GM23338 (cell line): ENCODE data around the gene EPX. TPM values are rescaled to one million over a fixed set of nuclear protein-coding genes. Genes with fewer than 3 reads are reported as not detected.

Experiments used
- ATAC-seq: fragments of 200-7000 bp; cut with Tn5 transposase; 3 replicates; pipeline ENCODE4 v1.9.1; 2020
- DNase-seq: peaks from one replicate; pipeline ENCODE4 v3.0.0-alpha.2; 2015; ENCODE audit warnings: low spot score
- H2AFZ ChIP-seq: fragments of 200-600 bp; sonication (generic); 2 replicates; pipeline ENCODE4 v1.8.0; 2016; ENCODE audit warnings: antibody characterized with exemption, mild to moderate bottlenecking, moderate library complexity
- H3F3A ChIP-seq: fragments of 200-600 bp; sonication (generic); replicated peaks from 2 replicates; pipeline ENCODE4 v1.8.0; 2017; ENCODE audit warnings: antibody characterized with exemption, mixed run types, low read depth
- H3K27ac ChIP-seq: fragments of 200-600 bp; sonication (generic); 2 replicates; pipeline ENCODE4 v1.6.1; 2016; ENCODE audit warnings: low read depth
- H3K27me3 ChIP-seq: fragments of 200-600 bp; sonication (generic); 2 replicates; pipeline ENCODE4 v1.8.0; 2016; ENCODE audit warnings: mild to moderate bottlenecking, mixed run types, moderate library complexity; ENCODE audit not compliant: insufficient read depth
- H3K36me3 ChIP-seq: fragments of 200-600 bp; sonication (generic); 2 replicates; pipeline ENCODE4 v1.8.0; 2016; ENCODE audit warnings: mild to moderate bottlenecking; ENCODE audit not compliant: insufficient read depth
- H3K4me1 ChIP-seq: fragments of 200-600 bp; sonication (generic); 2 replicates; pipeline ENCODE4 v1.8.0; 2016; ENCODE audit warnings: mild to moderate bottlenecking, moderate library complexity; ENCODE audit not compliant: insufficient read depth
- H3K4me2 ChIP-seq: fragments of 200-600 bp; sonication (generic); 2 replicates; pipeline ENCODE4 v1.7.1; 2017; ENCODE audit warnings: mixed run types
- H3K4me3 ChIP-seq: fragments of 200-600 bp; sonication (generic); 2 replicates; pipeline ENCODE4 v1.6.1; 2016; ENCODE audit warnings: mixed run types
- H3K79me2 ChIP-seq: fragments of 200-600 bp; sonication (generic); replicated peaks from 2 replicates; pipeline ENCODE4 v1.8.0; 2017; ENCODE audit warnings: mild to moderate bottlenecking; ENCODE audit not compliant: insufficient read depth
- H3K9me2 ChIP-seq: fragments of 200-600 bp; sonication (generic); 2 replicates; pipeline ENCODE4 v1.8.0; 2017; ENCODE audit not compliant: insufficient read depth
- H4K20me1 ChIP-seq: fragments of 200-600 bp; sonication (generic); replicated peaks from 2 replicates; pipeline ENCODE4 v1.8.0; 2017; ENCODE audit warnings: mild to moderate bottlenecking; ENCODE audit not compliant: insufficient read depth
- H3K27ac Mint-ChIP-seq: 2 replicates; pipeline ENCODE4 v1.8.0; 2020; ENCODE audit warnings: inconsistent platforms, mild to moderate bottlenecking, moderate library complexity, mixed read lengths
- H3K27me3 Mint-ChIP-seq: 3 replicates; pipeline ENCODE4 v1.8.0; 2022; ENCODE audit warnings: low read depth, mild to moderate bottlenecking, moderate library complexity, mixed read lengths, inconsistent platforms; ENCODE audit not compliant: insufficient read depth, poor library complexity
- H3K36me3 Mint-ChIP-seq: 3 replicates; pipeline ENCODE4 v1.8.0; 2021; ENCODE audit warnings: low read depth, mild to moderate bottlenecking, inconsistent platforms, moderate library complexity, mixed read lengths
- H3K4me1 Mint-ChIP-seq: 3 replicates; pipeline ENCODE4 v1.8.0; 2020; ENCODE audit warnings: mild to moderate bottlenecking, inconsistent platforms, mixed read lengths
- H3K4me3 Mint-ChIP-seq: 3 replicates; pipeline ENCODE4 v1.8.0; 2021; ENCODE audit warnings: moderate library complexity, mild to moderate bottlenecking, inconsistent platforms, mixed read lengths
- H3K9me3 Mint-ChIP-seq: 3 replicates; pipeline ENCODE4 v1.8.0; 2020; ENCODE audit warnings: moderate library complexity, mild to moderate bottlenecking, inconsistent platforms, mixed read lengths
- EZH2 ChIP-seq: fragments of 200-600 bp; sonication (generic); IDR thresholded peaks from one replicate; pipeline ENCODE4 v1.8.0; 2017; ENCODE audit warnings: antibody characterized with exemption, mild to moderate bottlenecking, low read depth; ENCODE audit not compliant: unreplicated experiment
- EZH2phosphoT487 ChIP-seq: fragments of 200-600 bp; sonication (generic); IDR thresholded peaks from one replicate; pipeline ENCODE4 v1.8.1; 2018; ENCODE audit warnings: antibody characterized with exemption; ENCODE audit not compliant: unreplicated experiment
- JUNB ChIP-seq: IDR thresholded peaks from one replicate; pipeline ENCODE4 v1.6.1; 2016; ENCODE audit warnings: antibody characterized with exemption; ENCODE audit not compliant: unreplicated experiment
- NANOG ChIP-seq: IDR thresholded peaks from 2 replicates; pipeline ENCODE4 v1.6.1; 2016; ENCODE audit warnings: antibody characterized with exemption, borderline replicate concordance
- POLR2AphosphoS5 ChIP-seq: IDR thresholded peaks from 2 replicates; pipeline ENCODE4 v1.6.1; 2016; ENCODE audit warnings: antibody characterized with exemption, low read depth
- ZNF114 ChIP-seq: fragments of 250-450 bp; sonication (Bioruptor Pico); IDR thresholded peaks from 2 replicates; pipeline ENCODE4 v1.5.0; 2020; ENCODE audit warnings: mild to moderate bottlenecking, moderate library complexity
- ZNF331 ChIP-seq: fragments of 250-450 bp; sonication (Bioruptor Pico); IDR thresholded peaks from 2 replicates; pipeline ENCODE4 v1.5.0; 2020; ENCODE audit warnings: low read depth, mild to moderate bottlenecking, moderate library complexity
- polyA plus RNA-seq: library from polyadenylated mRNA; unstranded; fragments of >200 nt; fragmentation: Nextera tagmentation; extraction: Ambion mirVana; gene quantifications from 2 replicates; pipeline ENCODE4 v1.2.1, GENCODE V29; 2016
- total RNA-seq: library from RNA; depleted of rRNA; stranded (reverse); fragments of >200 nt; shearing (Covaris generic); gene quantifications from 2 replicates; pipeline ENCODE4 v1.2.3, GENCODE V29; 2014
- TF ChIP-seq, protein P1 (sequence below): IDR thresholded peaks from 2 replicates; pipeline ENCODE4 v1.6.1; 2016; ENCODE audit warnings: antibody characterized with exemption
- TF ChIP-seq, protein P2 (sequence below), 2 experiments: fragments of 200-600 bp in 1 of 2; sonication (generic) in 1 of 2; conservative IDR thresholded peaks; 2 replicates each; pipeline versions ENCODE4 v1.5.1 to v1.6.1; 2016 to 2017; ENCODE audit warnings: antibody characterized with exemption in 2 of 2, low read depth in 2 of 2, mild to moderate bottlenecking in 2 of 2, moderate library complexity in 1 of 2
- TF ChIP-seq, protein P3 (sequence below): fragments of 250-450 bp; sonication (Bioruptor Pico); IDR thresholded peaks from 2 replicates; pipeline ENCODE4 v1.5.0; 2020; ENCODE audit warnings: mild to moderate bottlenecking, moderate library complexity
- TF ChIP-seq, protein P4 (sequence below): IDR thresholded peaks from one replicate; pipeline ENCODE4 v1.6.1; 2018; ENCODE audit warnings: antibody characterized with exemption; ENCODE audit not compliant: unreplicated experiment

Gene EPX
- total and polyA plus RNA-seq, 2 experiments from 2014 or later: 0.10 TPM; not detected in 1

DNA sequence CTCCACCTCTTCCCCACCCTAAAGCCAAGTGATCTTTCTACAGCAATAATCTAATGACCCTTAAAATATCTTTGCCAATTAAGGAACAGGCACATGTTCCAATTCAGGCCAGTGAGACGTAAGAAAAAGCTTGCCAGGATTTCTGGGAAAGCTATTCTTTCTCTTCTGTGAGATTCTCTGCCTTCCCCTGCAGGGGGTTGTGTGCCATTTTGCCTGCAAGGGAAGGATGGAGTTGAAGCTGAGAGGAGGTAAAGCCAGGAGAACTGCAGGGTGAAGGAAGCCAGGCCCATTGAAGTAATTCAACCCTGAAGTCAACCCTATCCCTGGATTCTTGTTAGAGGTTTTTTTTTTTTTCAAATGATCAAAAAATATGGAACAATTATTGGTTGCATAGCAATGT lies 36.9 kb downstream of the EPX start (continued):
- TF ChIP-seq EZH2phosphoT487 (no peak), NANOG (no peak), EZH2 (no peak)
- TF ChIP-seq, protein P1, sequence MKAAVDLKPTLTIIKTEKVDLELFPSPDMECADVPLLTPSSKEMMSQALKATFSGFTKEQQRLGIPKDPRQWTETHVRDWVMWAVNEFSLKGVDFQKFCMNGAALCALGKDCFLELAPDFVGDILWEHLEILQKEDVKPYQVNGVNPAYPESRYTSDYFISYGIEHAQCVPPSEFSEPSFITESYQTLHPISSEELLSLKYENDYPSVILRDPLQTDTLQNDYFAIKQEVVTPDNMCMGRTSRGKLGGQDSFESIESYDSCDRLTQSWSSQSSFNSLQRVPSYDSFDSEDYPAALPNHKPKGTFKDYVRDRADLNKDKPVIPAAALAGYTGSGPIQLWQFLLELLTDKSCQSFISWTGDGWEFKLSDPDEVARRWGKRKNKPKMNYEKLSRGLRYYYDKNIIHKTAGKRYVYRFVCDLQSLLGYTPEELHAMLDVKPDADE: no peak

DNA sequence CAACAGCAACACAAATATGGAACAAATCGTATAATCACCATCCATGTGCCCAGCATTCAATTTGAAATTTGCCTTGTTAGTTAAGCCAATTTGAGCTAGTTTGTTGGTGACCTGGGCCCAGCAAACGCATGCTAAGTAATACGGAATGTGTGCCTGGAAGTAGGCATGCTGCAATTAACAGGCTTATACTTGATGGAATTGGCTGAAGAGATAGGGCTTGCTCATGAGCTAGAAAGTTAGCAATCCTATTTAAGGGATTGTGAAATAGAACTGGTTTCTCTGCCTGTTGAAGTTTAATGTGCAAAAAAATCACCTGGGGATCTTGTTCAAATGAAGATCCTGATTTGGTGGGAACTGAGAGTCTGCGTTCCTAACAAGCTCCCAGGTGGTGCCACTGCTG lies 37.4 kb downstream of the EPX start:
- no peak overlapping the region for H2AFZ ChIP-seq
- H3K4me3 Mint-ChIP-seq: no peak overlapping the region
- DNase-seq: no peak
- H3K36me3 ChIP-seq: no peaks in the 10 kb centered on the region
- 0 out of 2 replicates have a peak, but pooled peaks cover 6% of the 10 kb centered on the region for H3K9me2 ChIP-seq
- H3K27ac Mint-ChIP-seq: no peak overlapping the region
- H4K20me1 ChIP-seq: no peaks in the 10 kb centered on the region
- H3K27ac ChIP-seq: no peak overlapping the region
- H3K4me3 ChIP-seq: no peak overlapping the region
- peaks cover 3% of the 10 kb centered on the region; the same call in 1 of the 2 replicates for H3K4me1 ChIP-seq
- H3K27me3 ChIP-seq: peaks cover 18% of the 10 kb centered on the region; the same call in 1 of the 2 replicates
- H3K4me2 ChIP-seq: no peak overlapping the region
- H3K4me1 Mint-ChIP-seq: peaks cover 10% of the 10 kb centered on the region
- no peaks in the 10 kb centered on the region for H3F3A ChIP-seq
- H3K36me3 Mint-ChIP-seq: no peaks in the 10 kb centered on the region
- no peak for ATAC-seq
- no peaks in the 10 kb centered on the region for H3K79me2 ChIP-seq
- H3K27me3 Mint-ChIP-seq: no peaks in the 10 kb centered on the region
- peaks cover 4% of the 10 kb centered on the region; the same call in 2 of the 3 replicates for H3K9me3 Mint-ChIP-seq
- TF ChIP-seq ZNF331 (CRISPR knock-in tag) (no peak), ZNF114 (CRISPR knock-in tag) (no peak), EZH2phosphoT487 (no peak), POLR2AphosphoS5 (no peak), NANOG (no peak), JUNB (no peak)
- TF ChIP-seq, protein P2, sequence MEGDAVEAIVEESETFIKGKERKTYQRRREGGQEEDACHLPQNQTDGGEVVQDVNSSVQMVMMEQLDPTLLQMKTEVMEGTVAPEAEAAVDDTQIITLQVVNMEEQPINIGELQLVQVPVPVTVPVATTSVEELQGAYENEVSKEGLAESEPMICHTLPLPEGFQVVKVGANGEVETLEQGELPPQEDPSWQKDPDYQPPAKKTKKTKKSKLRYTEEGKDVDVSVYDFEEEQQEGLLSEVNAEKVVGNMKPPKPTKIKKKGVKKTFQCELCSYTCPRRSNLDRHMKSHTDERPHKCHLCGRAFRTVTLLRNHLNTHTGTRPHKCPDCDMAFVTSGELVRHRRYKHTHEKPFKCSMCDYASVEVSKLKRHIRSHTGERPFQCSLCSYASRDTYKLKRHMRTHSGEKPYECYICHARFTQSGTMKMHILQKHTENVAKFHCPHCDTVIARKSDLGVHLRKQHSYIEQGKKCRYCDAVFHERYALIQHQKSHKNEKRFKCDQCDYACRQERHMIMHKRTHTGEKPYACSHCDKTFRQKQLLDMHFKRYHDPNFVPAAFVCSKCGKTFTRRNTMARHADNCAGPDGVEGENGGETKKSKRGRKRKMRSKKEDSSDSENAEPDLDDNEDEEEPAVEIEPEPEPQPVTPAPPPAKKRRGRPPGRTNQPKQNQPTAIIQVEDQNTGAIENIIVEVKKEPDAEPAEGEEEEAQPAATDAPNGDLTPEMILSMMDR (conservative IDR thresholded peaks at IDR 0.05; ENCODE audit: low read depth in 2 of 2): no peak
- TF ChIP-seq, protein P3, sequence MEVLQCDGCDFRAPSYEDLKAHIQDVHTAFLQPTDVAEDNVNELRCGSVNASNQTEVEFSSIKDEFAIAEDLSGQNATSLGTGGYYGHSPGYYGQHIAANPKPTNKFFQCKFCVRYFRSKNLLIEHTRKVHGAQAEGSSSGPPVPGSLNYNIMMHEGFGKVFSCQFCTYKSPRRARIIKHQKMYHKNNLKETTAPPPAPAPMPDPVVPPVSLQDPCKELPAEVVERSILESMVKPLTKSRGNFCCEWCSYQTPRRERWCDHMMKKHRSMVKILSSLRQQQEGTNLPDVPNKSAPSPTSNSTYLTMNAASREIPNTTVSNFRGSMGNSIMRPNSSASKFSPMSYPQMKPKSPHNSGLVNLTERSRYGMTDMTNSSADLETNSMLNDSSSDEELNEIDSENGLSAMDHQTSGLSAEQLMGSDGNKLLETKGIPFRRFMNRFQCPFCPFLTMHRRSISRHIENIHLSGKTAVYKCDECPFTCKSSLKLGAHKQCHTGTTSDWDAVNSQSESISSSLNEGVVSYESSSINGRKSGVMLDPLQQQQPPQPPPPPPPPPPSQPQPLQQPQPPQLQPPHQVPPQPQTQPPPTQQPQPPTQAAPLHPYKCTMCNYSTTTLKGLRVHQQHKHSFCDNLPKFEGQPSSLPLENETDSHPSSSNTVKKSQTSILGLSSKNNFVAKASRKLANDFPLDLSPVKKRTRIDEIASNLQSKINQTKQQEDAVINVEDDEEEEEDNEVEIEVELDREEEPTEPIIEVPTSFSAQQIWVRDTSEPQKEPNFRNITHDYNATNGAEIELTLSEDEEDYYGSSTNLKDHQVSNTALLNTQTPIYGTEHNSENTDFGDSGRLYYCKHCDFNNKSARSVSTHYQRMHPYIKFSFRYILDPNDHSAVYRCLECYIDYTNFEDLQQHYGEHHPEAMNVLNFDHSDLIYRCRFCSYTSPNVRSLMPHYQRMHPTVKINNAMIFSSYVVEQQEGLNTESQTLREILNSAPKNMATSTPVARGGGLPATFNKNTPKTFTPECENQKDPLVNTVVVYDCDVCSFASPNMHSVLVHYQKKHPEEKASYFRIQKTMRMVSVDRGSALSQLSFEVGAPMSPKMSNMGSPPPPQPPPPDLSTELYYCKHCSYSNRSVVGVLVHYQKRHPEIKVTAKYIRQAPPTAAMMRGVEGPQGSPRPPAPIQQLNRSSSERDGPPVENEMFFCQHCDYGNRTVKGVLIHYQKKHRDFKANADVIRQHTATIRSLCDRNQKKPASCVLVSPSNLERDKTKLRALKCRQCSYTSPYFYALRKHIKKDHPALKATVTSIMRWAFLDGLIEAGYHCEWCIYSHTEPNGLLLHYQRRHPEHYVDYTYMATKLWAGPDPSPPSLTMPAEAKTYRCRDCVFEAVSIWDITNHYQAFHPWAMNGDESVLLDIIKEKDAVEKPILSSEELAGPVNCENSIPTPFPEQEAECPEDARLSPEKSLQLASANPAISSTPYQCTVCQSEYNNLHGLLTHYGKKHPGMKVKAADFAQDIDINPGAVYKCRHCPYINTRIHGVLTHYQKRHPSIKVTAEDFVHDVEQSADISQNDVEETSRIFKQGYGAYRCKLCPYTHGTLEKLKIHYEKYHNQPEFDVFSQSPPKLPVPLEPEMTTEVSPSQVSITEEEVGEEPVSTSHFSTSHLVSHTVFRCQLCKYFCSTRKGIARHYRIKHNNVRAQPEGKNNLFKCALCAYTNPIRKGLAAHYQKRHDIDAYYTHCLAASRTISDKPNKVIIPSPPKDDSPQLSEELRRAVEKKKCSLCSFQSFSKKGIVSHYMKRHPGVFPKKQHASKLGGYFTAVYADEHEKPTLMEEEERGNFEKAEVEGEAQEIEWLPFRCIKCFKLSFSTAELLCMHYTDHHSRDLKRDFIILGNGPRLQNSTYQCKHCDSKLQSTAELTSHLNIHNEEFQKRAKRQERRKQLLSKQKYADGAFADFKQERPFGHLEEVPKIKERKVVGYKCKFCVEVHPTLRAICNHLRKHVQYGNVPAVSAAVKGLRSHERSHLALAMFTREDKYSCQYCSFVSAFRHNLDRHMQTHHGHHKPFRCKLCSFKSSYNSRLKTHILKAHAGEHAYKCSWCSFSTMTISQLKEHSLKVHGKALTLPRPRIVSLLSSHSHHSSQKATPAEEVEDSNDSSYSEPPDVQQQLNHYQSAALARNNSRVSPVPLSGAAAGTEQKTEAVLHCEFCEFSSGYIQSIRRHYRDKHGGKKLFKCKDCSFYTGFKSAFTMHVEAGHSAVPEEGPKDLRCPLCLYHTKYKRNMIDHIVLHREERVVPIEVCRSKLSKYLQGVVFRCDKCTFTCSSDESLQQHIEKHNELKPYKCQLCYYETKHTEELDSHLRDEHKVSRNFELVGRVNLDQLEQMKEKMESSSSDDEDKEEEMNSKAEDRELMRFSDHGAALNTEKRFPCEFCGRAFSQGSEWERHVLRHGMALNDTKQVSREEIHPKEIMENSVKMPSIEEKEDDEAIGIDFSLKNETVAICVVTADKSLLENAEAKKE (CRISPR knock-in tag): no peak
- TF ChIP-seq, protein P1: no peak
- TF ChIP-seq, protein P4, sequence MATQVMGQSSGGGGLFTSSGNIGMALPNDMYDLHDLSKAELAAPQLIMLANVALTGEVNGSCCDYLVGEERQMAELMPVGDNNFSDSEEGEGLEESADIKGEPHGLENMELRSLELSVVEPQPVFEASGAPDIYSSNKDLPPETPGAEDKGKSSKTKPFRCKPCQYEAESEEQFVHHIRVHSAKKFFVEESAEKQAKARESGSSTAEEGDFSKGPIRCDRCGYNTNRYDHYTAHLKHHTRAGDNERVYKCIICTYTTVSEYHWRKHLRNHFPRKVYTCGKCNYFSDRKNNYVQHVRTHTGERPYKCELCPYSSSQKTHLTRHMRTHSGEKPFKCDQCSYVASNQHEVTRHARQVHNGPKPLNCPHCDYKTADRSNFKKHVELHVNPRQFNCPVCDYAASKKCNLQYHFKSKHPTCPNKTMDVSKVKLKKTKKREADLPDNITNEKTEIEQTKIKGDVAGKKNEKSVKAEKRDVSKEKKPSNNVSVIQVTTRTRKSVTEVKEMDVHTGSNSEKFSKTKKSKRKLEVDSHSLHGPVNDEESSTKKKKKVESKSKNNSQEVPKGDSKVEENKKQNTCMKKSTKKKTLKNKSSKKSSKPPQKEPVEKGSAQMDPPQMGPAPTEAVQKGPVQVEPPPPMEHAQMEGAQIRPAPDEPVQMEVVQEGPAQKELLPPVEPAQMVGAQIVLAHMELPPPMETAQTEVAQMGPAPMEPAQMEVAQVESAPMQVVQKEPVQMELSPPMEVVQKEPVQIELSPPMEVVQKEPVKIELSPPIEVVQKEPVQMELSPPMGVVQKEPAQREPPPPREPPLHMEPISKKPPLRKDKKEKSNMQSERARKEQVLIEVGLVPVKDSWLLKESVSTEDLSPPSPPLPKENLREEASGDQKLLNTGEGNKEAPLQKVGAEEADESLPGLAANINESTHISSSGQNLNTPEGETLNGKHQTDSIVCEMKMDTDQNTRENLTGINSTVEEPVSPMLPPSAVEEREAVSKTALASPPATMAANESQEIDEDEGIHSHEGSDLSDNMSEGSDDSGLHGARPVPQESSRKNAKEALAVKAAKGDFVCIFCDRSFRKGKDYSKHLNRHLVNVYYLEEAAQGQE: no peak
